ENCODE results near the gene PSMB5. TPM values are rescaled to one million over a fixed set of nuclear protein-coding genes. Genes with fewer than 3 reads are reported as not detected.

Gene PSMB5
- polyA plus RNA-seq, 1 donor from 2014 or later, result 147 TPM

- Histone ChIP-seq H3K9me2 (ENCODE audit: insufficient read depth, low read length) (no peaks in the 10 kb centered on the region), H3K4me3 (ENCODE audit: low read length) (peak overlapping the region; percentile 72), H3K27me3 (ENCODE audit: insufficient read depth, low read depth, low read length) (no peaks in the 10 kb centered on the region), H3K36me3 (ENCODE audit: insufficient read depth, low read length) (peaks cover 17% of the 10 kb centered on the region), H3K9me3 (ENCODE audit: low read length) (no peaks in the 10 kb centered on the region), H4K20me1 (ENCODE audit: insufficient read depth) (peaks cover 20% of the 10 kb centered on the region), H3K4me2 (ENCODE audit: low read length) (peak overlapping the region; percentile 97), H3K79me2 (replicated peaks; ENCODE audit: insufficient read depth, low read length) (peaks cover 52% of the 10 kb centered on the region), H3K9ac (ENCODE audit: low read length) (peak overlapping the region; percentile 93), H3F3A (ENCODE audit: insufficient read depth, low read length, poor library complexity, severe bottlenecking) (peaks cover 5% of the 10 kb centered on the region), H2AFZ (ENCODE audit: low read depth, low read length) (peak overlapping the region; percentile 65), H3K27ac (ENCODE audit: low read length) (peak overlapping the region; percentile 93)
- peak; percentile 67 for TF ChIP-seq MXI1 (conservative IDR thresholded peaks at IDR 0.05; ENCODE audit: poor library complexity, severe bottlenecking)
- peak; percentile 99 for TF ChIP-seq POLR2AphosphoS5 (IDR thresholded peaks at IDR 0.05)
- no peak for TF ChIP-seq RAD21 (conservative IDR thresholded peaks at IDR 0.05)
- TF ChIP-seq EP300 (conservative IDR thresholded peaks at IDR 0.05; ENCODE audit: poor library complexity, severe bottlenecking), result peak; percentile 36
- peak; percentile 91 for TF ChIP-seq REST (IDR thresholded peaks at IDR 0.05; ENCODE audit: borderline replicate concordance)
- TF ChIP-seq SMC3 (conservative IDR thresholded peaks at IDR 0.05; ENCODE audit: poor library complexity), result no peak
- TF ChIP-seq EZH2 (IDR thresholded peaks at IDR 0.05; ENCODE audit: borderline replicate concordance, insufficient read depth, low read length, poor library complexity, severe bottlenecking), result no peak
- no peak for TF ChIP-seq CTCF (IDR thresholded peaks at IDR 0.05; ENCODE audit: poor library complexity, severe bottlenecking)
- TF ChIP-seq TAF1 (IDR thresholded peaks at IDR 0.05; ENCODE audit: low read depth), result peak; percentile 98
These were observed 36.7 kb upstream of the PSMB5 start for GRCh38 chr14:23071244-23071920.

- H4K20me1 ChIP-seq (ENCODE audit: insufficient read depth), result peaks cover 24% of the 10 kb centered on the region
- peak overlapping the region; percentile 65 for H2AFZ ChIP-seq (ENCODE audit: low read depth, low read length)
- peak overlapping the region; percentile 72 for H3K4me3 ChIP-seq (ENCODE audit: low read length)
- no peaks in the 10 kb centered on the region for H3K27me3 ChIP-seq (ENCODE audit: insufficient read depth, low read depth, low read length)
- TF ChIP-seq REST (IDR thresholded peaks at IDR 0.05; ENCODE audit: borderline replicate concordance), result no peak
- TF ChIP-seq CTCF (IDR thresholded peaks at IDR 0.05; ENCODE audit: poor library complexity, severe bottlenecking), result no peak
- peaks cover 15% of the 10 kb centered on the region for H3K36me3 ChIP-seq (ENCODE audit: insufficient read depth, low read length)
- peaks cover 5% of the 10 kb centered on the region for H3F3A ChIP-seq (ENCODE audit: insufficient read depth, low read length, poor library complexity, severe bottlenecking)
- peak overlapping the region; percentile 93 for H3K27ac ChIP-seq (ENCODE audit: low read length)
- H3K79me2 ChIP-seq (replicated peaks; ENCODE audit: insufficient read depth, low read length), result peaks cover 56% of the 10 kb centered on the region
- no peaks in the 10 kb centered on the region for H3K9me3 ChIP-seq (ENCODE audit: low read length)
- no peaks in the 10 kb centered on the region for H3K9me2 ChIP-seq (ENCODE audit: insufficient read depth, low read length)
- H3K9ac ChIP-seq (ENCODE audit: low read length), result peak overlapping the region; percentile 93
- H3K4me2 ChIP-seq (ENCODE audit: low read length), result peak overlapping the region; percentile 78
These were observed 35.8 kb upstream of the PSMB5 start for GRCh38 chr14:23070262-23071129.
